GM18505 (cell line): Measurements from ENCODE around the gene NOXA1.

Source experiments
- ATAC-seq: cut with Tn5 transposase; IDR thresholded peaks from one replicate; pipeline ENCODE4 v1.9.1; 2021; ENCODE audit not compliant: unreplicated experiment
- POLR2A ChIP-seq: IDR thresholded peaks from 4 replicates; pipeline ENCODE4 v1.6.1; 2011; ENCODE audit warnings: borderline replicate concordance; ENCODE audit not compliant: insufficient read depth, insufficient read length; ENCODE audit errors: extremely low read depth

NOXA1 gene

DNA sequence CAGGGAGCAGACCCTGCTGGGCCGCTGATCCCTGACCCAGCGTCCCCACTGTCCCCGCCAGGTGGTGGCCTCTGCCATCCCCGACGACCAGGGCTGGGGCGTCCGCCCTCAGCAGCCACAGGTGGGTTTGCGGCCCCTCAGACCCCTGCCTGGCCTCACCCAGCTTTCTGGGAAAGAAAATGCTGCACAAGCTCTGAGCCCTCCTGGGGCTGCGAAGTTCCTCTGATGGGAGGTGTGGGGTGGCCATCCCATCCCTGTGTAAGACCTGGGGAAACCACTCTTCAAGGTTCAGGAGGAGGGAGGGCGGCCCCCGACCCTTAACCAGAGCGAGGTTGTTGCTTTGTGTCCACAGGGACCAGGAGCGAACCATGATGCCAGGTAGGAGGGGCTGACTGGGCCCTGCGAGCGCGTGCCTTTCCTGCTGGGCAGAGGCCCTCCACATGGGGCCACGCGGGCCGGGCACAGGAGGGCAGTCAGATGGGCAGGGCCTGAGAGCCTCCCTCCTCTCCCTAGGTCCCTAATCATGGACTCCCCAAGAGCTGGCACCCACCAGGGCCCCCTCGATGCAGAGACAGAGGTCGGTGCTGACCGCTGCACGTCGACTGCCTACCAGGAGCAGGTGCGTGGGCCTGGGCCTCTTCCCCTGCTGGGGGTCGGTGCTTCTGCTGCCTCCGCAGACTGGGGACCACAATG, 7.7 kb downstream of the NOXA1 start:
- no peak for ATAC-seq
- no peak for TF ChIP-seq POLR2A

DNA sequence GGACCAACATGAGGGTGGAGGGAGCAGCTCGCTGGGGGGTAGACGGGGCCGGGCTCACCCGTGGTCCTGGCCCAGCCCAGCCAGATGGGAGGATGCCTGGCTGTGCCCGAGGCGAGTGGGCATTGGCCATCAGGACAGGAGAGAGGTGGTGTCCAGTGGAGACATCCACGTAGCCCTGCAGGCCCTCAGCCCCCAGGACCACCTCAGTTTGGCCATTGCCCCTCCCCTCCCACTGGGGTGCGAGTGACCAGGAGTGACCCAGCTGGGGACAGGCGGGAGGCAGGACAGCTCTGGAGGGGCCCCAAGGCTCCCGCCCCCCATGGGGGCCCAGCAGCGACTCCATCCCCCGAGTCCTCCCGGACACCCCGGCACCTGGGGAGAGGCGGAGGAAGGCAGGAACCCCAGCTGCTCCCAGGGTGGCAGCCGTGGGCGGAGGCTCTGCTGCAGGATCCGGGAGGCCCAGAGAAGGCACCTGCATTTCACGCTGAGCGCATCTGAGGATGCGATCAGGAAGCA, 8.3 kb downstream of the NOXA1 start:
- TF ChIP-seq POLR2A: no peak
- no peak for ATAC-seq

DNA sequence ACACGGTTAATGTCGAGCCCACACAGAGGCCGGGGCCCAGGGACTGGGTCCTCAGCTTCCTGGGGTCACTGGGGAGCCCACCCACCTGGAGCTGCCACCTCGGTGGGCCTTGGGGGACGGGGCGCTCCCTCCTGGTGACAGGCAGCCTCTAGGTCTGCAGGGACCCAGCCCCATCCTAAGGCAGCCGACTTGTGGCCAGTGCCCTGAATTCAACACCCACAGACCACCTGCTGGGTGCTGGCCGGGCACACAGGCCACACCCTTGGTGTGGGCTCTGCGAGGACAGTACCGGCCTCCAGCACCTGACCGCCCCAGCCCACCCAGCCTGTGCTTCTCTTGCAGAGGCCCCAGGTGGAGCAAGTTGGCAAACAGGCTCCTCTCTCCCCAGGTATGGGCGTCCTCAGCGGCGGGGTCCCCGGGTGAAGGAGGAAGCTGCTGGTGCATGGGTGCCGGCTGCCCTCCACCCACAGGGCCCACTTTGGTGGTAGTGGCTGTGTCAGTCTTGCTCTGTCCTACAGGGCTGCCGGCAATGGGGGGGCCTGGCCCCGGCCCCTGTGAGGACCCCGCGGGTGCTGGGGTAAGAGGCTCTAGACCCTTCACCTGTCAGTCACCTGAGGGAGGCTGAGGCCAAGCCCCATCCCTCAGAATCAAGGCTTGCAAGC, 9.6 kb downstream of the NOXA1 start:
- no peak for TF ChIP-seq POLR2A
- no peak for ATAC-seq

DNA sequence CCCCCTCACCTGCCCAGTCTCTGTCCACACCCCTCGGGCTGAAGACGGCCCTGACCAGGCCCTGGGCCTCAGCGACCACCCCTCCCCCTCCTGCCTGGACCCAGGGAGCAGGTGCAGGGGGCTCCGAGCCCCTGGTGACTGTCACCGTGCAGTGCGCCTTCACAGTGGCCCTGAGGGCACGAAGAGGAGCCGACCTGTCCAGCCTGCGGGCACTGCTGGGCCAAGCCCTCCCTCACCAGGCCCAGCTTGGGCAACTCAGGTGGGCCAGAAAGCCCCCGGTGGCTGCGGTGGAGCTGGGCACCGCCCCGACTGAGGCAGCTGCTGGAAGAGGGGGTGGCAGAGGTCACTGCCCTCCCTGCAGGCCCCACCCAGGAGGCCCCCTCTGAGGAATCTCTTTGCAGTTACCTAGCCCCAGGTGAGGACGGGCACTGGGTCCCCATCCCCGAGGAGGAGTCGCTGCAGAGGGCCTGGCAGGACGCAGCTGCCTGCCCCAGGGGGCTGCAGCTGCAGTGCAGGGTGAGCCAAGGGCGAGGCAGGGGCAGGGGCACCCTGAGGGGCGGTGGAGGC, 10.2 kb downstream of the NOXA1 start:
- ATAC-seq: no peak
- no peak for TF ChIP-seq POLR2A

DNA sequence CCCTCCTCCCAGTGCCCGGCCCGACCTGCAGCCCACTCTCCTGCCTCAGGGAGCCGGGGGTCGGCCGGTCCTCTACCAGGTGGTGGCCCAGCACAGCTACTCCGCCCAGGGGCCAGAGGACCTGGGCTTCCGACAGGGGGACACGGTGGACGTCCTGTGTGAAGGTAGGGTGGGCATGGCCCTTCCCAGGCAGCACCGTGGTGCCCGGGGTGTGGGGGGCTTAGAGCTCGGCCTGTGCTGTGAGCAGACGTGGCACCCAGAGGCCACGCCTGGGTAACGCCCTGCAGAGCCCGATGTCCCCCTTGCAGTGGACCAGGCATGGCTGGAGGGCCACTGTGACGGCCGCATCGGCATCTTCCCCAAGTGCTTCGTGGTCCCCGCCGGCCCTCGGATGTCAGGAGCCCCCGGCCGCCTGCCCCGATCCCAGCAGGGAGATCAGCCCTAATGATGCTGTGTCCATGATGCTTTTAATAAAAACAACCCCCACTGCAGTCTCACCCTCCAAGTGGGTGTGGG, 10.8 kb downstream of the NOXA1 start:
- no peak for TF ChIP-seq POLR2A
- ATAC-seq: no peak

GRCh38 chr9:137434498-137435380, 11.5 kb downstream of the NOXA1 start:
- TF ChIP-seq POLR2A: no peak
- no peak for ATAC-seq

- no peak for TF ChIP-seq POLR2A
- ATAC-seq: no peak
Measured at GRCh38 chr9:137435381-137435891, 12.2 kb downstream of the NOXA1 start.

DNA sequence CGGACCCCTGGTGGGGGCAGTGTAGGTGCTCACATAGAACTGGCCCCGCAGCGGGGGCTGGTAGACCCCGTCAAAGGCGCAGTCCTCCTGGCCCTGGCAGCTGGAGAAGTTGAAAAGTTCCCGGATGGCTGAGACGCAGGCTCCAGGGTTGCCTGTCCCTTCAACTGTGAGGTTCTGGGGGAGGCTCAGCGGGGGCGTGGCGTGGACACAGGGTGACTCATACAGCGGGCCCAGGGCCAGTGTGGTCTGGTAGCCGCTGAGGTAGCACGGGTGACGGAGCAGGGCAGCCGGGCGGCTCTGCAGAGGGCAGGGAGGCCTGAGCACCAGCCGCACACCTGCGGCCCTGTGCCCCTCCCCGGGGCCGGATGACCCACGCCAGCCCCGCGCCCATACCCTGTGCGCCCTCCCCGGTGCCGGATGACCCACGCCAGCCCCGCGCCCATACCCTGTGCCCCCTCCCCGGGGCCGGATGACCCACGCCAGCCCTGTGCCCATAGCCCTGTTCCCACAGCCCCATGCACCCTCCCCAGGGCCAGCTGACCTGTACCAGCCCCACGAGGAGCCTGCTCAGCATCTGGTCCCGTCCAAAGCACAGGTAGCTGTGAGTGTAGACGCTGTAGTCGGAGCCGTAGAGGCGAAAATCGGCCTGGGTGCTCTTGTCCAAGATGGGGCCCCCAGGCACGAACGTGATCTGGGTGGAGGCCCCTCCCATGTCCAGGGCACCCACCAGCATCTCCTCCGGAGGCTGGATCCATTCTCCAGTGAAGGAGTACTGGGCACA, 13.0 kb downstream of the NOXA1 start:
- no peak for ATAC-seq

GRCh38 chr9:137436761-137437600, 13.8 kb downstream of the NOXA1 start:
- no peak for TF ChIP-seq POLR2A
- no peak for ATAC-seq

More for the DNA sequence above, 13.0 kb downstream of the NOXA1 start:
- no peak for TF ChIP-seq POLR2A

DNA sequence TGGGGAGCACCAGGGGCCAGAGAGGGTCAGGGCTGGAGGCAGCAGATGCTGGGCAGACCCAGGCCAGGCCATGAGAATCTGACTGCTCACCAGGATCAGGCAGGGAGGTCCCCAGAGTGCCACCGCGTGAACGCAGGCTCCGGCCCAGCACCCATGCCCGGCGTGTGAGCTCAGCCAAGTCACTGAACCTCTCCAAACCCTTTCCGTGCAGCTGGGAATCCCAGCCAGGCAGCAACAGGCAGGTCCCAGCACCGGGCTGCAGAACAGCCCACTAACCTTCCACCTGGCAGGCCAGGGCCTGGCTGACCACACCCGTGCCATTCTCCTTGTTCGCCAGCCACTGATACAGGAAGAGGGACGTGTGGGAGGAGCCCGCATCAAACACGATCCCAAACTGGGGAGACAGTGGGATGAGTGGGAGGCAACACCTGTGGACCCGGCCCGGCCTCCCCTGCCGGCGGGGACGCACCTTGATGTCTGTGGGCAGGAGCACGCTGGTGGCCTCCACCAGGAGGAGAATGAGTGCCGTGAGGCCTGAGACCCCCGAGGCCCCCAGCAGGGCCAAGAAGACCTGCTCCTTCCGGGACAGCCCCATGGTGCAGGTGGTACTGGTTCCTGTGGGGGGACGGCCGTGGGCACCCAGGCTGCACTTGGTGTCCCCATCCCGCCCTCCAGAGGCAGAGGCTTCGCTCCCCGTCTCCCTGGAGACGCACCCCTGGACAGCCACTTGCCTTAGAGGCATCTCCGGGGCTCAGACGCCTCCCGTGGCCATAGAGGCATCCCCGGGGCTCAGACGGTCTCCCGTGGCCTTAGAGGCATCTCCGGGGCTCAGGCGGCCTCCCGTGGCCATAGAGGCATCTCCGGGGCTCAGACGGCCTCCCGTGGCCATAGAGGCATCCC, 14.7 kb downstream of the NOXA1 start:
- ATAC-seq: no peak
- TF ChIP-seq POLR2A: no peak
